IMR-90 (cell line): ENCODE data around the gene SYT8.

Source experiments
- CTCF ChIP-seq: conservative IDR thresholded peaks from 2 replicates; pipeline ENCODE4 v1.5.1; 2012; ENCODE audit warnings: mild to moderate bottlenecking, low read depth, low read length, improper control_type of control experiment
- FOS ChIP-seq: fragments of 150-350 bp; IDR thresholded peaks from 2 replicates; pipeline ENCODE4 v1.6.1; 2016; ENCODE audit warnings: low read depth, low read length
- MAFK ChIP-seq: IDR thresholded peaks from 2 replicates; pipeline ENCODE4 v1.6.1; 2012; ENCODE audit warnings: low read depth, low read length, improper control_type of control experiment
- POLR2A ChIP-seq: IDR thresholded peaks from 2 replicates; pipeline ENCODE4 v1.6.1; 2012; ENCODE audit warnings: mild to moderate bottlenecking, low read depth, low read length
- RAD21 ChIP-seq: IDR thresholded peaks from 2 replicates; pipeline ENCODE4 v1.6.1; 2012; ENCODE audit warnings: low read length, improper control_type of control experiment
- RCOR1 ChIP-seq: IDR thresholded peaks from 2 replicates; pipeline ENCODE4 v1.6.1; 2012; ENCODE audit warnings: mild to moderate bottlenecking, low read length, improper control_type of control experiment; ENCODE audit not compliant: insufficient replicate concordance
- SMC3 ChIP-seq: fragments of 150-350 bp; IDR thresholded peaks from 2 replicates; pipeline ENCODE4 v1.6.1; 2016; ENCODE audit warnings: low read depth, mild to moderate bottlenecking, antibody characterized with exemption, low read length, moderate library complexity

- TF ChIP-seq MAFK = no peak
- no peak for TF ChIP-seq CTCF
- TF ChIP-seq POLR2A = no peak
- no peak for TF ChIP-seq SMC3
- TF ChIP-seq RAD21 = no peak
- TF ChIP-seq FOS = no peak
- TF ChIP-seq RCOR1 = no peak
These were observed 11.7 kb downstream of the SYT8 start for GRCh38 chr11:1846453-1846932.
